Transverse colon (tissue), 4 donors: Measurements from ENCODE around the gene GPD2.

Experiments
- POLR2A ChIP-seq: fragments of 450-650 bp; IDR thresholded peaks from one replicate; pipeline ENCODE4 v1.6.1; 2016; ENCODE audit warnings: antibody characterized with exemption, mild to moderate bottlenecking, moderate library complexity
- POLR2AphosphoS5 ChIP-seq, 3 donors: sonication (generic); formaldehyde crosslinking; IDR thresholded peaks; one replicate each; pipeline ENCODE4 v1.6.1; 2016; ENCODE audit warnings: antibody characterized with exemption in 3 of 3
- TF ChIP-seq, protein P1 (sequence below), 5 experiments: fragments of 200-600 bp in 3 of 5; fragments of 450-650 bp in 2 of 5; sonication (generic) in 3 of 5; IDR thresholded peaks; 1 replicate in 2 of 5; 2 replicates in 3 of 5; pipeline ENCODE4 v1.5.1; 2016 to 2017; ENCODE audit warnings: antibody characterized with exemption in 5 of 5, inconsistent platforms in 3 of 5, mild to moderate bottlenecking in 2 of 5, moderate library complexity in 1 of 5

DNA sequence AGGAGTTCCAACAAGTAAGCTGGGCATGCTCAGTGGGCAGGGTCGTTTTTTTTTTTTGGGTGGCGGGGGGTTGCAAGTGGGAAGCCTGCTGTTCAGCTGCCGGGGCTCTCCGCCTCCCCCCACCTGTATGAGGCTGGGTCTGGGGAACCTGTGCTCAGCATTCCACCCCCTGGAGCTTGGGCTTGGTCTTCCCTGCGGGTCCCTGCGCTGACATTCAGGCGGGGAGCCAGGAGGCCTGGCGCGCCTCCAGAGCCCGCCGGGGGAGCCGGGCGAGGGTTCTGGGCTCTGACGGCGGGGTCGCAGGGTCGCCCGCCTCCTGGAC is 822 bp upstream of the GPD2 start:
- no peak for TF ChIP-seq POLR2AphosphoS5 (IDR thresholded peaks at IDR 0.05)
- TF ChIP-seq, protein P1, sequence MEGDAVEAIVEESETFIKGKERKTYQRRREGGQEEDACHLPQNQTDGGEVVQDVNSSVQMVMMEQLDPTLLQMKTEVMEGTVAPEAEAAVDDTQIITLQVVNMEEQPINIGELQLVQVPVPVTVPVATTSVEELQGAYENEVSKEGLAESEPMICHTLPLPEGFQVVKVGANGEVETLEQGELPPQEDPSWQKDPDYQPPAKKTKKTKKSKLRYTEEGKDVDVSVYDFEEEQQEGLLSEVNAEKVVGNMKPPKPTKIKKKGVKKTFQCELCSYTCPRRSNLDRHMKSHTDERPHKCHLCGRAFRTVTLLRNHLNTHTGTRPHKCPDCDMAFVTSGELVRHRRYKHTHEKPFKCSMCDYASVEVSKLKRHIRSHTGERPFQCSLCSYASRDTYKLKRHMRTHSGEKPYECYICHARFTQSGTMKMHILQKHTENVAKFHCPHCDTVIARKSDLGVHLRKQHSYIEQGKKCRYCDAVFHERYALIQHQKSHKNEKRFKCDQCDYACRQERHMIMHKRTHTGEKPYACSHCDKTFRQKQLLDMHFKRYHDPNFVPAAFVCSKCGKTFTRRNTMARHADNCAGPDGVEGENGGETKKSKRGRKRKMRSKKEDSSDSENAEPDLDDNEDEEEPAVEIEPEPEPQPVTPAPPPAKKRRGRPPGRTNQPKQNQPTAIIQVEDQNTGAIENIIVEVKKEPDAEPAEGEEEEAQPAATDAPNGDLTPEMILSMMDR (IDR thresholded peaks at IDR 0.05), result no peak
- TF ChIP-seq POLR2A, result no peak
